ENCODE data around the gene MMP14.
A peak's percentile ranks its signal among the peaks of the same experiment; 100 is the strongest.
"Not testable (repeated sequence)": the region's sequence is repeated elsewhere in the genome, so short reads cannot be mapped to it uniquely, and the experiment has no call there.

Gene MMP14

DNA sequence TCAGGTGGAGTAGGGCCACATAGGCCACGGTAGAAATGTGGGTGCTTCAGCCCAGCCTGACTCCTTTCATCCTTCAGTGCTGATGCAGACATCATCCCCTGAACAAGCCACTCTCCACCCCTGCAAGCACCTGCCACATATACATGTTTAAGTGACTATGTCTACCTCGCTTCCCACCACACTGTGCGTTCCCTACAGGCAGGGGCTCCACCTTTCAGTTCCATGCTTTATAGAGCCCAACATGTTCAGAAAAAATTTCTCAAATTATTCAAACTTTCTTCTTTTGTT is 32.8 kb upstream of the MMP14 start:
- ATAC-seq (replicated peaks) (no peak), DNase-seq (no peak)
- no peak overlapping the region for H3K4me3 Mint-ChIP-seq
- H3K27me3 Mint-ChIP-seq: peaks cover 76 to 89% of the 10 kb centered on the region in 2 donors
- no peaks in the 10 kb centered on the region for H3K9me3 Mint-ChIP-seq
- H3K36me3 Mint-ChIP-seq (ENCODE audit: insufficient read depth): no peaks in the 10 kb centered on the region
- H3K27ac Mint-ChIP-seq: no peak overlapping the region
- no peaks in the 10 kb centered on the region for H3K4me1 Mint-ChIP-seq (ENCODE audit: low read depth in 2 of 2)

DNA sequence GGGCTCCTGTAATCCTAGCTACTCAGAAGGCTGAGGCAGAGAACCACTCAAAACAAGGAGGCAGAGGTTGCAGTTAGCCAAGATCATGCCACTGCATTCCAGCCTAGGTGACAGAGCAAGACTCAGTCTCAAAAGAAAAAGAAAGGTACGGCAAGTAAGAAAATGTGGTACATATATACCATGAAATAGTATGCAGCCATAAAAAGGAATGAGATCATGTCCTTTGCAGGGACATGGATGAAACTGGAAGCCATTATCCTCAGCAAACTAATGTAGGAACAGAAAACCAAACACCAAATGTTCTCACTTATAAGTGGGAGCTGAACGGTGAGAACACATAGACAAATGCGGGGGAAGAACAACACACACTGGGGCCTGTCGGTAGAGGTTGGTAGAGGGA is 31.1 kb upstream of the MMP14 start:
- H3K27me3 Mint-ChIP-seq: peaks cover 61 to 74% of the 10 kb centered on the region in 2 donors
- H3K27ac Mint-ChIP-seq; H3K9me3 Mint-ChIP-seq; ATAC-seq (replicated peaks); DNase-seq; H3K4me3 Mint-ChIP-seq; H3K4me1 Mint-ChIP-seq (ENCODE audit: low read depth in 2 of 2); H3K36me3 Mint-ChIP-seq (ENCODE audit: insufficient read depth): not testable (repeated sequence)

DNA sequence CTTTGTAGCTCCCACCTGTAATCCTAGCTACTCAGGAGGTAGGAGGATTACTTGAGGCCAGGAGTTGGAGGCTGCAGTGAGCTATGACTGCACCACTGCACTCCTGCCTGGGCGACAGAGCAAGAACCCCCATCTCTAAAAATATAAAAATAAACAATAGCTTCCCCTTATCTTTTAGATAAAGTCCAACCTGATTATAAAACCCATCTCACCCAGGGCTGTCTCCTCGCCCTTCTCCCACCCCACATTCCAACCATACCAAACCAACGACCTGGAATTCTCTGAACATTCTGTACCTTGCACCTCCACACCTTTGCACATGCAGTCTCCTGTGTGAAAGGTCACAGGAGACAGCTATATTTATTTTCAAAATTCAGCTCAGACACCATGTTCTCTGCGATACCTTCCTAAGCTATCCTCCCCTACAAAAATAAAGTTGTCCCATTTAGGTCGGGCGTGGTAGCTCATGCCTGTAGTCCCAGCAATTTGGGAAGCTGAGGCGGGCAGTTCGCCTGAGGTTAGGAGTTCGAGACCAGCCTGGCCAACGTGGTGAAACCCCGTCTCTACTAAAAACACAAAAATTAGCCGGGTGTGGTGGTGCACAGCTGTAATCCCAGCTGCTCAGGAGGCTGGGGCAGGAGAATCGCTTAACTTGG is 28.8 kb upstream of the MMP14 start:
- peaks cover 46 to 51% of the 10 kb centered on the region in 2 donors for H3K27me3 Mint-ChIP-seq
- no peaks in the 10 kb centered on the region for H3K36me3 Mint-ChIP-seq (ENCODE audit: insufficient read depth)
- no peak overlapping the region for H3K4me3 Mint-ChIP-seq
- no peaks in the 10 kb centered on the region for H3K9me3 Mint-ChIP-seq
- H3K4me1 Mint-ChIP-seq (ENCODE audit: low read depth in 2 of 2): no peaks in the 10 kb centered on the region
- DNase-seq (no peak), ATAC-seq (replicated peaks) (no peak)
- H3K27ac Mint-ChIP-seq: no peak overlapping the region

- H3K36me3 Mint-ChIP-seq (ENCODE audit: insufficient read depth): no peaks in the 10 kb centered on the region
- H3K27me3 Mint-ChIP-seq: peaks cover 35 to 40% of the 10 kb centered on the region in 2 donors
- no peak for ATAC-seq (replicated peaks)
- no peaks in the 10 kb centered on the region for H3K4me1 Mint-ChIP-seq (ENCODE audit: low read depth in 2 of 2)
- no peak overlapping the region for H3K4me3 Mint-ChIP-seq
- no peaks in the 10 kb centered on the region for H3K9me3 Mint-ChIP-seq
- DNase-seq: no peak
- no peak overlapping the region for H3K27ac Mint-ChIP-seq
Measured at GRCh38 chr14:22808388-22809209, 27.8 kb upstream of the MMP14 start.

DNA sequence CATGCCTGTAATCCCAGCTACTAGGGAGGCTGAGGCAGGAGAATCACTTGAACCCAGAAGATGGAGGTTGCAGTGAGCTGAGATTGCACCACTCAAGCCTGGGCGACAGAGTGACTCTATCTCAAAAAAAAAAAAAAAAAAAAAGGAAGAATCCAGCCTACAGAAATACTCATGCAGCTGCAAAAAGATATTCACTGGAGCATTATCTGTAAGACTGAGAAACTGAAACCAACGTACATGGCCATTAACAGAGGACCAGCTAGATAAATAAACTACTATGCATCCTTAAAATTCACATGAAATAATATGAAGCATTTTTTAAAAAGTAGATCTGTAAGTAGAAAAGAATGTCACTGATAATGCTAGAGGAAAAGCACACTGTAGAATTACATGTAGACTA is 24.7 kb upstream of the MMP14 start:
- ATAC-seq (replicated peaks) (no peak), DNase-seq (no peak)
- Mint-ChIP-seq H3K4me3 (no peak overlapping the region), H3K9me3 (no peaks in the 10 kb centered on the region), H3K36me3 (ENCODE audit: insufficient read depth) (no peaks in the 10 kb centered on the region), H3K4me1 (ENCODE audit: low read depth in 2 of 2) (no peaks in the 10 kb centered on the region), H3K27me3 (peaks cover 16 to 22% of the 10 kb centered on the region in 2 donors), H3K27ac (no peak overlapping the region)

GRCh38 chr14:22812744-22813143 is 23.6 kb upstream of the MMP14 start:
- Mint-ChIP-seq H3K27ac (no peak overlapping the region), H3K36me3 (ENCODE audit: insufficient read depth) (no peaks in the 10 kb centered on the region), H3K4me3 (no peak overlapping the region), H3K27me3 (peaks cover 7 to 12% of the 10 kb centered on the region in 2 donors), H3K9me3 (no peaks in the 10 kb centered on the region), H3K4me1 (ENCODE audit: low read depth in 2 of 2) (no peaks in the 10 kb centered on the region)
- DNase-seq: no peak
- no peak for ATAC-seq (replicated peaks)

DNA sequence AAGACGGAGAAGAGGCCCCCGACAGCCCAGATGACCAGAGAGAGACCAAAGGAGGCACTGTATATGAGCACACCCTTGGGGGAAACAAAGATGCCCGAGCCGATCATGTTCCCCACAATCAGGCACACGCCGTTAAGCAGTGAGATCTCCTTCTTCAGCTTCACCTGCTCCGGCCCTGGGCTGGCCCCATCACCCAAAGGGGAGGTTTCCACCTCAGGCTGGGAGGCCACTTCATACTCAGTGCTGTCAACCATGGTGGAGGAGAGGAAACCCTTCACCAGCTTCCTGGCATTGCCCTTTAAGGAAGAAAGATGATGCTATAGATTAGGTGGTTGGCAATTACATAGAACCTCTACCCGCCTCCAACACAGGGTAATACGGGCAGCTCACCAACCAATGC is 23.2 kb upstream of the MMP14 start:
- H3K9me3 Mint-ChIP-seq: no peaks in the 10 kb centered on the region

GRCh38 chr14:22814373-22814772 is 22.0 kb upstream of the MMP14 start:
- ATAC-seq (replicated peaks): no peak
- H3K9me3 Mint-ChIP-seq: no peaks in the 10 kb centered on the region

More for the DNA sequence above, 23.2 kb upstream of the MMP14 start:
- H3K27me3 Mint-ChIP-seq: peaks cover 6 to 10% of the 10 kb centered on the region in 2 donors
- H3K4me3 Mint-ChIP-seq: no peak overlapping the region
- no peaks in the 10 kb centered on the region for H3K36me3 Mint-ChIP-seq (ENCODE audit: insufficient read depth)
- DNase-seq (no peak), ATAC-seq (replicated peaks) (no peak)
- no peaks in the 10 kb centered on the region for H3K4me1 Mint-ChIP-seq (ENCODE audit: low read depth in 2 of 2)
- no peak overlapping the region for H3K27ac Mint-ChIP-seq

GRCh38 chr14:22814941-22815713 is 21.3 kb upstream of the MMP14 start, which contains the start of gene SLC7A7:
SLC7A7 (minus strand) TSS chr14:22815435; CDS start chr14:22813398, 2,037 bp downstream.
- Mint-ChIP-seq H3K4me1 (ENCODE audit: low read depth in 2 of 2) (no peaks in the 10 kb centered on the region), H3K27ac (no peak within 1 kb of the TSS), H3K27me3 (peaks cover 10 to 26% of the 10 kb centered on the region in 2 donors), H3K4me3 (no peak within 1 kb of the TSS), H3K36me3 (ENCODE audit: insufficient read depth) (no peaks in the 10 kb centered on the region), H3K9me3 (no peaks in the 10 kb centered on the region)
- ATAC-seq (replicated peaks): no peak
- no peak for DNase-seq

More at GRCh38 chr14:22814373-22814772, 22.0 kb upstream of the MMP14 start:
- peaks cover 6 to 18% of the 10 kb centered on the region in 2 donors for H3K27me3 Mint-ChIP-seq
- H3K36me3 Mint-ChIP-seq (ENCODE audit: insufficient read depth): no peaks in the 10 kb centered on the region
- H3K27ac Mint-ChIP-seq: no peak overlapping the region
- H3K4me1 Mint-ChIP-seq (ENCODE audit: low read depth in 2 of 2): no peaks in the 10 kb centered on the region
- H3K4me3 Mint-ChIP-seq: no peak overlapping the region
- no peak for DNase-seq

- no peak overlapping the region for H3K27ac Mint-ChIP-seq
- H3K36me3 Mint-ChIP-seq (ENCODE audit: insufficient read depth): peaks cover 4% of the 10 kb centered on the region
- DNase-seq (no peak), ATAC-seq (replicated peaks) (no peak)
- no peak overlapping the region for H3K4me3 Mint-ChIP-seq
- peaks cover 16 to 53% of the 10 kb centered on the region in 2 donors for H3K27me3 Mint-ChIP-seq
- no peaks in the 10 kb centered on the region for H3K4me1 Mint-ChIP-seq (ENCODE audit: low read depth in 2 of 2)
- H3K9me3 Mint-ChIP-seq: no peaks in the 10 kb centered on the region
Measured at GRCh38 chr14:22819151-22819988, 17.0 kb upstream of the MMP14 start.

DNA sequence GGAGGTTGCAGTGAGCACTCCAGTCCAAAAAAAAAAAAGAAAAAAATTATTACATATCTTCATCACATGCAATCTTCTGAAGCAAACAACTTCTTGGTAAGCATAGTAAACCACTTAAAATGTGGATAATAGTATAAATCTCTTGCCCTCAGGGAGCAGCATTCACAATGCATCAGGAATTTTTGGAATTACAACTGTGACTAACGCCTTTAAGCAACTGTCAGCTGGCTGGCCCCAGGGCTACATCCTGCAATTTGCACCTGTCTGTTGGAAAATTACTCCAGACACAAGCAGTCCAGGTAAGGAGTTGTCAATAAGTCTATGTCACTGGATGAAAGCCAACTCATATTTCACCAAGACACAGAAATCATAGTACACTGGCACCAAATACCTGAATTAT is 15.7 kb upstream of the MMP14 start:
- ATAC-seq (replicated peaks) (no peak), DNase-seq (no peak)
- Mint-ChIP-seq H3K9me3 (no peaks in the 10 kb centered on the region), H3K4me3 (no peak overlapping the region), H3K36me3 (ENCODE audit: insufficient read depth) (peaks cover 4% of the 10 kb centered on the region), H3K27ac (no peak overlapping the region), H3K4me1 (ENCODE audit: low read depth in 2 of 2) (no peaks in the 10 kb centered on the region), H3K27me3 (peaks cover 19 to 53% of the 10 kb centered on the region in 2 donors)

GRCh38 chr14:22821193-22822015 is 15.0 kb upstream of the MMP14 start:
- peaks cover 22 to 59% of the 10 kb centered on the region in 2 donors for H3K27me3 Mint-ChIP-seq
- peak overlapping the region in 1 of 2 donors; percentile 8 for H3K4me3 Mint-ChIP-seq
- H3K4me1 Mint-ChIP-seq (ENCODE audit: low read depth in 2 of 2): no peaks in the 10 kb centered on the region
- no peaks in the 10 kb centered on the region for H3K9me3 Mint-ChIP-seq
- H3K36me3 Mint-ChIP-seq (ENCODE audit: insufficient read depth): peaks cover 4% of the 10 kb centered on the region
- DNase-seq: no peak
- no peak overlapping the region for H3K27ac Mint-ChIP-seq
- ATAC-seq (replicated peaks): no peak
